Measurements from ENCODE around the gene REELD1.
A peak's percentile ranks its signal among the peaks of the same experiment; 100 is the strongest.

REELD1 gene

DNA sequence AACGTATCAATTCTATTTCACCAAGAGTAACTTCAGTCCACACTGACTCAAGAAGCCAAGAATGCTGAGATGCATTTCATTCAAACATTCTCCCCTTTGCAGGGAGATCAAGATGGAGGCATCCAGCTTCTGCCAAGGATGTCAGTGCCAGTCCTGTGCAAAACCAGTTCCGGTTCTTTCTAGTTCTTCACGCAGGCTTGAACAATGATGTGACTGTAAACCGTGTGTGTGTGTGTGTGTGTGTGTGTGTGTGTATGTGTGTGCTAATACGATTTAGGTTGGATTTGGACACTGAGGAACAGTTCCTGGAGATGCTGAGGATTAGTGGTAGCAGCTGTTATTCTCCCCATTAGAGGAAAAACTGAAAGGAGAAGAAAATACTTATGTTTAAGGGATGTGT, at the start of gene REELD1:
REELD1 (plus strand) TSS at position 301 of the 400 bp plus-strand sequence. CDS start 2,415 bp downstream, outside the sequence.
- intact Hi-C loops (cut with DNase I) = no loop called here
- no peak for DNase-seq

GRCh38 chr4:146165221-146165620, 49.1 kb upstream of the REELD1 start:
- DNase-seq = no peak
- intact Hi-C loops (cut with DNase I) = no loop called here

- intact Hi-C loops (cut with DNase I) = no loop called here
- DNase-seq = no peak
Measured at GRCh38 chr4:146165840-146166239, 48.5 kb upstream of the REELD1 start.

GRCh38 chr4:146170149-146170548, 44.2 kb upstream of the REELD1 start:
- intact Hi-C loops (cut with DNase I) = no loop called here
- DNase-seq = no peak

DNA sequence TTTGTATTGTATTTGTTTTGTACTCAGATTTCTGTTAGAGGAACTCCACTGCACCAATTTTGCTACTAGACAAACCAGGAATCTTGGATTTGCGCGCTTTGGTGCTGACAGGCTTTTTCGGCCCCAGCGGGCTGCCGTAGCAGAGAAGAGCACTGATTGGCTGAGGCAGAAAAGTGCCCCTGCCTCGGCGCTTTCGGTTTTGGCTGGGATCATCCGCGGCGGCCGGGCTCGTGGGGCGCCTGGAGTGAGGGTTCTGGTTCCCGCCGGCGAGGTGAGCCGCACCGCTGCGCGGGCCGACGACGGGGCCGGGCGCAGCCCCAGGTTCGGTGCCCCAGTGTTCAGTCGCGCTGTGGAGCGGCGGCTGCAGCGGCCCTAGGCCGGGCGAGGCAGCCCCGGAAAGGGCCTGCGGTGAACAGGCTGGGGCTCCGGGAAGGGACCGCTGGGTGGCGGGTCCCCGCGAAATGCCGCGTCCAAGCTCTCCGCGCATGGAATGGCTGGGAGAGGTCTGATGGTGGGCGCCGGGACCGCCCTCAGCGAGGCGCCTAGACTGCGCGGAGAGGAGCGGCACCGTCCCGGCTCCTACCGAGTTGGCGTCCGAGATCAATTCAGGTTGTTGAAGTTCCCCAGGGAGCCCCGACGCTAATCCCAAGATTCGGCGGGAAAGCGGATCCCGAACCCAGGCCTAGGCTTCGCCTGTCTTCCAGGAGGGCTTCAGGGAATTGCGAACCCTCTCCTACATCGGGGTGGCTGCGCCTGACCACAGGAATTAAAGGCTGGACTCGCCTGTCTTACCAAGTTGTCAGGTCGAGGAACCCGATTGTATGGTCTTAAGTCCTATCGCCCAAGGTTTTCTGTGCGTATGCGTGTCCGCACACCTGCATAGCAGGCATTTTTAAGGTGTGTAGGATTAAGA, 38.5 kb upstream of the REELD1 start, which contains the start of gene LSM6:
LSM6 (plus strand) TSS at position 178 of the 913 bp plus-strand sequence. CDS start 7,204 bp downstream, outside the sequence.
- DNase-seq = peak; percentile 89 to 98 (median 93)
- intact Hi-C loops (cut with DNase I) = loop anchor here (5.0 kb wide), 2 partner anchors 238 to 443 kb away; partner anchors contain the start of gene ZNF827

DNA sequence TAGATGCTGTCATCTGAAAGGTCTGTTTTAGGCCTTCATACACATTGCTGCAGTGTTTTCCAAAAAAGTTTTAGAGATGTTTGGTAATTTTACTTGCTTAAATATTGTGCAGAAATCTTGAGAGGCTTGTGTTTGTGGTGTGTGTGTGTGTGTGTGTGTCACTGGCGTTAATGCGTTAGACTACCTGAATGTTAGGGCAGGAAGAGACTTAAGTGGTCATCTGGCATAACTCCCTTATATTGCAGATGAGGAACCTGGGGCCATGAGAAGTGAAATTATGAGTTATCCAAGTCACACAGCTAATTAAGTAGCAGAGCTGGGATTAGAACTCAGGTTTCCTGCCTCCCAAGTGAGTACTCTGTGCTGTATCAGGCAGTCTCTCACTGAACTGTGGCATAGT, 37.4 kb upstream of the REELD1 start:
- no peak for DNase-seq
- intact Hi-C loops (cut with DNase I) = loop anchor here (5.0 kb wide), 2 partner anchors 240 to 445 kb away; partner anchors contain the start of gene ZNF827

DNA sequence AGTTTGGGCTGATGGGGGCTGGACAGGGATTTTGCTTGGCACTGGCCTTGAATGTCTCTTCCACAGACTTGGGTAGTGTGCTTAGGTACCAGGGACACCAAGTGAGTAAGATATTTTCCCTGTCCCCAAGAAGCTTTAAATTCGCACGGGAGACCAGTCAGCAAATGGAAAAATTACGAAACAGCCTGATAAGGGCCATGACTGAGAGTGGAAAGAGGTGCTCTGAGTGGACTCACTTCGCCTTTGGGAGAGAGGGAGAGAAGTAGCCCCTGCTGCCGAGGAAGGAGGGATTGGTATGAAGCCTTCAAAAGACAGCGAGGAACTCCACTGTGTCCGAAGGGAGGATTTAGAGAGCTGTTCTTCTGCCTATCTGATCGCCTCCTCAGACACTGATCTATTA, 36.2 kb upstream of the REELD1 start:
- intact Hi-C loops (cut with DNase I) = loop anchor here (5.0 kb wide), 2 partner anchors 241 to 446 kb away; partner anchors contain the start of gene ZNF827

DNA sequence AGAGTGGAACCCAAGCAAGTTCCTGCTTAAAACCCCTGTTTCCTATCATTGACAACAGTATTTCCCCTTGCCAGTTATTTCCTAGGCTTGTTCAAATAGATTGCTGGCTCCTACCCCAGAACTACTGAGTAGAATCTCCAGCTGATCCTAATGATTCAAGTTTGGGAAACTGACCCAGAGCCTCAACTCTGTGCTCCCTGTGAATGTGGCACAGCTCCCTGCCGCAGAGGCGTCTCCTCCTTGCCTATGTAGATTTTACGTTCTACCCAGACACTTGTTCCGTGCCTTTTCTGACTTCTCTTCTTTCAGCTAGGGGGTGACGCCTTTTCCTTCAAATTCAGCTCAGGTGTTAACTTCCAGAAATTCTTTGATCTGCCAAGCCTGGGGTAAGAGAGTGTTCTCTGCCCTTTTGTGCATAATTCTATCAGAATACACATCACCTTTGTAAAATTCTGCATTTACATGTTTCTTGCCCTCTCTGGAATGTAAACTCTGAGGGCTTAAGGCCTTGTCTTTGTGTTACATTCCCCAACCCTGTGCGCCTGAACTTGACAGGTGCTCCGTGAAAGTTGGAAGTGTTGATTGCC, 34.5 kb upstream of the REELD1 start:
- no peak for DNase-seq
- intact Hi-C loops (cut with DNase I) = loop anchor here (5.0 kb wide), 2 partner anchors 243 to 448 kb away; partner anchors contain the start of gene ZNF827

More for the DNA sequence above, 36.2 kb upstream of the REELD1 start:
- no peak for DNase-seq

DNA sequence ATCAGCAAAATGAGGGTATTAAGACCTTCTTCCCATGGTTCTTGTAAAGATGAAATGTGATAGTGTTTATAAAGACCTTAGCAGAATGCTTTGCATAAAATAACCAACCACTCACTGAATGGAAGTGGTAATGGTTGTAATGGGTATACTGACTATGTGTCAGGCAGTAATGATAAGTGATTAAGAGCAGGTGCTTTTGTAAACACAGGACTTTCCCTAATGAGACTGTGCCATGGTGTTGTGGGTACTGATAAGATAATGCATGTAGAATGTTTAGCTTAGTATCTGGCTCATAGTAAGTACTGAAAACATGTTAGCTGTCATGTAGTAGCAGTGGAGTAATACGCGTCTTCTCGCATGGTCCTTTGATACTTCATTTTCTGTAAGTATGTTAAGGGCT, 31.9 kb upstream of the REELD1 start:
- no peak for DNase-seq
- intact Hi-C loops (cut with DNase I) = no loop called here

DNA sequence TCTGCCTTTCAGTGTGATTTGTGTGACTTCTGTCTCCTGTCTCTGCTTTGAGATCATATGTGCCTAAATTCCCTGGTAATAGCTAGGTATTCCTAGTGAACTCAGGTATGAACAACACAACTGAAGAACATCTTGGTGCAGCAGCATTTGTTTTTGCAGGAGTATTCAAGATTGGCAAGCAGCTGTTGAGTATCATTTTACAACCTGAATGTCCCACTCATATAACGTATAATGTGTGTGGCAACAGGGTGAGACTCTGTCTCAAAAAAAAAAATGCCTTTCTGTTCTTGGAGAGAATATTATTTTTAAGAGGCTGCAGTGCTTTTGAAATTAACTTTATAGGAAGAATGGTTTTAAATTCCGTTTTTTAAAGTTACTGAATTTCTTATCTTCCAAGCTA, 31.1 kb upstream of the REELD1 start:
- DNase-seq = no peak
- intact Hi-C loops (cut with DNase I) = no loop called here

GRCh38 chr4:146186041-146186440, 28.3 kb upstream of the REELD1 start:
- intact Hi-C loops (cut with DNase I) = no loop called here
- no peak for DNase-seq

GRCh38 chr4:146186596-146186995, 27.7 kb upstream of the REELD1 start:
- DNase-seq = no peak
- intact Hi-C loops (cut with DNase I) = no loop called here

- intact Hi-C loops (cut with DNase I) = no loop called here
- DNase-seq = no peak
Measured at GRCh38 chr4:146190456-146190855, 23.9 kb upstream of the REELD1 start.

GRCh38 chr4:146191766-146192458, 22.4 kb upstream of the REELD1 start:
- no peak for DNase-seq
- intact Hi-C loops (cut with DNase I) = no loop called here

DNA sequence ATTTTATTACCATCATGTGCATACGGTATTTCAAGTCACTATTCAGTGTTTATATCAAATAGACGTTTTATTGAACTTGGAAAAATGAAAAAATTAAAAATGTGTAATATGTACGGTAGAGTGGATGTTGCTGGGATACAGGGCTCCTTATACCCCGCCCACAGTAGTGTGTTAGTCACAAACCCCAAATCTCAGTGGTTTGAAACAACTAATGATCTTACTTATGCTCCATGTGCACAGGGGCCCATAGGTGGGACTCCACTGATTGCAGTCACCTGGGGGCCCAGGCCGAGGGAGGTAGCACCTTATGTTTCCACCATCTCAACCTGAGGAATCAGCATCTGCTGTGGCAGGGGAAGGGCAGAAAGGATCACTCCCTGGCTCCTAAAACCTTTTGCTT, 20.7 kb upstream of the REELD1 start:
- intact Hi-C loops (cut with DNase I) = no loop called here

DNA sequence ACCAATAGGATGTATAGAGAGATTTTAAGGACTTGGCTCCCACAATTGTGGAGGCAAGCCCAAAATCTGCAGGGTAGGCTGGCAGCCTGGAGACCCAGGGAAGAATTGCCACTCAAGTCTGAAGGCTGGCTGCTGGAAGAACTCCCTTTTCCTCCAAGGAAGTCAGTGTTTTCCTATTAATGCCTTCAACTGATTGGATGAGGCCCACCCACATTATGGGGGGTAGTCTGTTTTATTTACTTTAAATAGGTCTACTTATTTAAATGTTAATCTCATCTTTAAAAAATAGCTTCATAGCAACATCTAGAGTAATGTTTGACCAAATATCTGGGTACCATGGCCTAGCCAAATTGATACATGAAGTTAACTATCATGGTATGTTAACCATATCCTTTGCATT, 20.1 kb upstream of the REELD1 start:
- intact Hi-C loops (cut with DNase I) = no loop called here
- no peak for DNase-seq

More for the DNA sequence above, 20.7 kb upstream of the REELD1 start:
- DNase-seq = no peak

GRCh38 chr4:146202665-146203064, 11.7 kb upstream of the REELD1 start:
- no peak for DNase-seq
- intact Hi-C loops (cut with DNase I) = no loop called here

GRCh38 chr4:146207410-146207809, 6.9 kb upstream of the REELD1 start:
- DNase-seq = no peak
- intact Hi-C loops (cut with DNase I) = no loop called here

GRCh38 chr4:146210890-146211289, 3.4 kb upstream of the REELD1 start:
- DNase-seq = no peak
- intact Hi-C loops (cut with DNase I) = no loop called here

- intact Hi-C loops (cut with DNase I) = no loop called here
Measured at GRCh38 chr4:146211440-146211839, 2.9 kb upstream of the REELD1 start.

GRCh38 chr4:146212781-146213180, 1.6 kb upstream of the REELD1 start:
- intact Hi-C loops (cut with DNase I) = no loop called here
- no peak for DNase-seq

More at GRCh38 chr4:146211440-146211839, 2.9 kb upstream of the REELD1 start:
- no peak for DNase-seq
